Measurements from ENCODE around the gene RBBP8NL. TPM values are rescaled to one million over a fixed set of nuclear protein-coding genes. Genes with fewer than 3 reads are reported as not detected.

RBBP8NL gene
- total RNA-seq (0.33 TPM), polyA plus RNA-seq (0.64 TPM)
- long read RNA-seq, donor 1: 0 reads
- long read RNA-seq, donor 2: 0 reads
- long read RNA-seq, donor 3: 0 reads
- long read RNA-seq, donor 4: 0 reads
- long read RNA-seq, donor 5: 0 reads
- long read RNA-seq, donor 6: 0 reads
- long read RNA-seq, donor 7: 0 reads
- long read RNA-seq, donor 8: 0 reads
- long read RNA-seq, donor 9: 0 reads
- long read RNA-seq, donor 10: 0 reads

GRCh38 chr20:62427172-62428001 lies at the start of gene RBBP8NL:
Gene RBBP8NL, minus strand, starts transcription at chr20:62427539. Its CDS starts 7,892 bp downstream, at chr20:62419647.
- no peaks in the 10 kb centered on the region for H3K36me3 ChIP-seq (ENCODE audit: control insufficient read depth in 2 of 2, insufficient read depth in 2 of 2, low read length in 1 of 2)
- no peak within 1 kb of the TSS for H3K27ac ChIP-seq (ENCODE audit: low read depth in 1 of 2, low read length in 1 of 2)
- DNase-seq (ENCODE audit: low read depth in 6 of 9, low spot score in 9 of 9): peak in 1 of 9 donors; percentile 17
- peaks cover 0 to 22% of the 10 kb centered on the region in 2 donors for H3K27me3 ChIP-seq (ENCODE audit: control insufficient read depth in 2 of 2, insufficient read depth in 1 of 2, low read length in 1 of 2)
- H3K4me1 ChIP-seq (ENCODE audit: control insufficient read depth in 2 of 2, insufficient read depth in 2 of 2, low read length in 2 of 2): no peaks in the 10 kb centered on the region
- H3K9me3 ChIP-seq (ENCODE audit: control insufficient read depth in 2 of 2, insufficient read depth in 1 of 2, low read length in 1 of 2): peaks cover 0 to 1% of the 10 kb centered on the region in 2 donors
- no peak within 1 kb of the TSS for H3K4me3 ChIP-seq (ENCODE audit: low read length in 2 of 2)
- WGBS: 81% methylated on average over 28 of the region's 28 CpGs

- H3K4me1 ChIP-seq (ENCODE audit: control insufficient read depth in 2 of 2, insufficient read depth in 2 of 2, low read length in 2 of 2): no peaks in the 10 kb centered on the region
- H3K9me3 ChIP-seq (ENCODE audit: control insufficient read depth in 2 of 2, insufficient read depth in 1 of 2, low read length in 1 of 2): no peaks in the 10 kb centered on the region
- H3K27me3 ChIP-seq (ENCODE audit: control insufficient read depth in 2 of 2, insufficient read depth in 1 of 2, low read length in 1 of 2): peaks cover 84 to 91% of the 10 kb centered on the region in 2 donors
- H3K4me3 ChIP-seq (ENCODE audit: low read length in 2 of 2): no peak overlapping the region
- DNase-seq (ENCODE audit: low read depth in 6 of 9, low spot score in 9 of 9): no peak
- no peak overlapping the region for H3K27ac ChIP-seq (ENCODE audit: low read depth in 1 of 2, low read length in 1 of 2)
- WGBS: 5% methylated on average over 82 of the region's 82 CpGs
- H3K36me3 ChIP-seq (ENCODE audit: control insufficient read depth in 2 of 2, insufficient read depth in 2 of 2, low read length in 1 of 2): no peaks in the 10 kb centered on the region
Observed at GRCh38 chr20:62476056-62476838, 48.9 kb upstream of the RBBP8NL start.

GRCh38 chr20:62475772-62476055 lies 48.4 kb upstream of the RBBP8NL start, which contains the start of gene GATA5:
Gene GATA5, minus strand, starts transcription at chr20:62475995. Its CDS starts 474 bp downstream, at chr20:62475521.
- 2% methylated on average over 37 of the region's 37 CpGs for WGBS
- no peak for DNase-seq (ENCODE audit: low read depth in 6 of 9, low spot score in 9 of 9)
- H3K9me3 ChIP-seq (ENCODE audit: control insufficient read depth in 2 of 2, insufficient read depth in 1 of 2, low read length in 1 of 2): no peaks in the 10 kb centered on the region
- peaks cover 82 to 91% of the 10 kb centered on the region in 2 donors for H3K27me3 ChIP-seq (ENCODE audit: control insufficient read depth in 2 of 2, insufficient read depth in 1 of 2, low read length in 1 of 2)
- H3K27ac ChIP-seq (ENCODE audit: low read depth in 1 of 2, low read length in 1 of 2): no peak within 1 kb of the TSS
- H3K4me3 ChIP-seq (ENCODE audit: low read length in 2 of 2): no peak within 1 kb of the TSS
- H3K36me3 ChIP-seq (ENCODE audit: control insufficient read depth in 2 of 2, insufficient read depth in 2 of 2, low read length in 1 of 2): no peaks in the 10 kb centered on the region
- no peaks in the 10 kb centered on the region for H3K4me1 ChIP-seq (ENCODE audit: control insufficient read depth in 2 of 2, insufficient read depth in 2 of 2, low read length in 2 of 2)

GRCh38 chr20:62475027-62475771 lies 47.9 kb upstream of the RBBP8NL start:
- H3K9me3 ChIP-seq (ENCODE audit: control insufficient read depth in 2 of 2, insufficient read depth in 1 of 2, low read length in 1 of 2): no peaks in the 10 kb centered on the region
- H3K4me3 ChIP-seq (ENCODE audit: low read length in 2 of 2): no peak overlapping the region
- DNase-seq (ENCODE audit: low read depth in 6 of 9, low spot score in 9 of 9): no peak
- H3K4me1 ChIP-seq (ENCODE audit: control insufficient read depth in 2 of 2, insufficient read depth in 2 of 2, low read length in 2 of 2): no peaks in the 10 kb centered on the region
- 5% methylated on average over 93 of the region's 93 CpGs for WGBS
- no peaks in the 10 kb centered on the region for H3K36me3 ChIP-seq (ENCODE audit: control insufficient read depth in 2 of 2, insufficient read depth in 2 of 2, low read length in 1 of 2)
- peaks cover 81 to 91% of the 10 kb centered on the region in 2 donors for H3K27me3 ChIP-seq (ENCODE audit: control insufficient read depth in 2 of 2, insufficient read depth in 1 of 2, low read length in 1 of 2)
- H3K27ac ChIP-seq (ENCODE audit: low read depth in 1 of 2, low read length in 1 of 2): no peak overlapping the region

- no peaks in the 10 kb centered on the region for H3K36me3 ChIP-seq (ENCODE audit: control insufficient read depth in 2 of 2, insufficient read depth in 2 of 2, low read length in 1 of 2)
- no peak for DNase-seq (ENCODE audit: low read depth in 6 of 9, low spot score in 9 of 9)
- H3K4me3 ChIP-seq (ENCODE audit: low read length in 2 of 2): no peak overlapping the region
- no peaks in the 10 kb centered on the region for H3K9me3 ChIP-seq (ENCODE audit: control insufficient read depth in 2 of 2, insufficient read depth in 1 of 2, low read length in 1 of 2)
- H3K27me3 ChIP-seq (ENCODE audit: control insufficient read depth in 2 of 2, insufficient read depth in 1 of 2, low read length in 1 of 2): peaks cover 79 to 93% of the 10 kb centered on the region in 2 donors
- no peaks in the 10 kb centered on the region for H3K4me1 ChIP-seq (ENCODE audit: control insufficient read depth in 2 of 2, insufficient read depth in 2 of 2, low read length in 2 of 2)
- no peak overlapping the region for H3K27ac ChIP-seq (ENCODE audit: low read depth in 1 of 2, low read length in 1 of 2)
- 8% methylated on average over 25 of the region's 25 CpGs for WGBS
Observed at GRCh38 chr20:62474604-62475026, 47.3 kb upstream of the RBBP8NL start.

- no peaks in the 10 kb centered on the region for H3K9me3 ChIP-seq (ENCODE audit: control insufficient read depth in 2 of 2, insufficient read depth in 1 of 2, low read length in 1 of 2)
- peaks cover 76 to 92% of the 10 kb centered on the region in 2 donors for H3K27me3 ChIP-seq (ENCODE audit: control insufficient read depth in 2 of 2, insufficient read depth in 1 of 2, low read length in 1 of 2)
- no peaks in the 10 kb centered on the region for H3K4me1 ChIP-seq (ENCODE audit: control insufficient read depth in 2 of 2, insufficient read depth in 2 of 2, low read length in 2 of 2)
- H3K36me3 ChIP-seq (ENCODE audit: control insufficient read depth in 2 of 2, insufficient read depth in 2 of 2, low read length in 1 of 2): no peaks in the 10 kb centered on the region
- no peak overlapping the region for H3K4me3 ChIP-seq (ENCODE audit: low read length in 2 of 2)
- no peak overlapping the region for H3K27ac ChIP-seq (ENCODE audit: low read depth in 1 of 2, low read length in 1 of 2)
- no peak for DNase-seq (ENCODE audit: low read depth in 6 of 9, low spot score in 9 of 9)
- 16% methylated on average over 52 of the region's 52 CpGs for WGBS
Observed at GRCh38 chr20:62473717-62474603, 46.6 kb upstream of the RBBP8NL start.

GRCh38 chr20:62472941-62473585 lies 45.7 kb upstream of the RBBP8NL start:
- Histone ChIP-seq H3K27ac (ENCODE audit: low read depth in 1 of 2, low read length in 1 of 2) (no peak overlapping the region), H3K4me1 (ENCODE audit: control insufficient read depth in 2 of 2, insufficient read depth in 2 of 2, low read length in 2 of 2) (no peaks in the 10 kb centered on the region), H3K9me3 (ENCODE audit: control insufficient read depth in 2 of 2, insufficient read depth in 1 of 2, low read length in 1 of 2) (no peaks in the 10 kb centered on the region), H3K27me3 (ENCODE audit: control insufficient read depth in 2 of 2, insufficient read depth in 1 of 2, low read length in 1 of 2) (peaks cover 67 to 89% of the 10 kb centered on the region in 2 donors), H3K36me3 (ENCODE audit: control insufficient read depth in 2 of 2, insufficient read depth in 2 of 2, low read length in 1 of 2) (no peaks in the 10 kb centered on the region), H3K4me3 (ENCODE audit: low read length in 2 of 2) (no peak overlapping the region)
- no peak for DNase-seq (ENCODE audit: low read depth in 6 of 9, low spot score in 9 of 9)
- WGBS: 81% methylated on average over 30 of the region's 30 CpGs
